Right lobe of liver (tissue), 4 donors: ENCODE data around the gene GSTA5.
"Not testable (repeated sequence)": the region's sequence is repeated elsewhere in the genome, so short reads cannot be mapped to it uniquely, and the experiment has no call there.

Experiments used
- POLR2A ChIP-seq: fragments of 450-650 bp; IDR thresholded peaks from one replicate; pipeline ENCODE4 v1.6.1; 2017; ENCODE audit warnings: antibody characterized with exemption, mild to moderate bottlenecking
- TF ChIP-seq, protein P1 (sequence below), 4 donors: fragments of 200-600 bp in 3 of 4; fragments of 450-650 bp in 1 of 4; IDR thresholded peaks; one replicate each; pipeline versions ENCODE4 v1.5.1 to v1.8.0; 2016 to 2022; ENCODE audit warnings: antibody characterized with exemption in 4 of 4, mild to moderate bottlenecking in 2 of 4
- donor health status: DM: no; HTN: no; CAD: no.
- donor health status: DM: no; HTN: no; CAD: no.
- donor health status: DM: no; HTN: yes; CAD: no.

DNA sequence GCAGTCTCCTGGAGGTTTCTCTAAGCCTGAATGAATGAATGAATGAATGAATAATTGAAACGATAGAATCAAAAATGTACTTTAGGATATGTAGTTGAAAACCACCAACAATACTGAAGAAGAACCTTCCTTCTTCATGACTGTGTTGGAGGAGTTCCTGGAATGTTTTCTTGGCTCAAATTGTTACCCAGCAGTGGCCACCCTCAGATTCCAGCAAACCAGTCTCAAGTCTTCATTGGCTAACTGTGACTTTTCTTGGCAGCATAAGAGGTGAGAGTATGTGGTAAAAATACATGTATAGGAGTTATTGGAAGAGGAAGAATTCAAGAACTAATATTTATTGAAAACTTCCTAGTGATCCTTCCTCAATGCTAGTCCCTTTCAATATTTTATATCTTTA lies 41.3 kb downstream of the GSTA5 start:
- TF ChIP-seq, protein P1, sequence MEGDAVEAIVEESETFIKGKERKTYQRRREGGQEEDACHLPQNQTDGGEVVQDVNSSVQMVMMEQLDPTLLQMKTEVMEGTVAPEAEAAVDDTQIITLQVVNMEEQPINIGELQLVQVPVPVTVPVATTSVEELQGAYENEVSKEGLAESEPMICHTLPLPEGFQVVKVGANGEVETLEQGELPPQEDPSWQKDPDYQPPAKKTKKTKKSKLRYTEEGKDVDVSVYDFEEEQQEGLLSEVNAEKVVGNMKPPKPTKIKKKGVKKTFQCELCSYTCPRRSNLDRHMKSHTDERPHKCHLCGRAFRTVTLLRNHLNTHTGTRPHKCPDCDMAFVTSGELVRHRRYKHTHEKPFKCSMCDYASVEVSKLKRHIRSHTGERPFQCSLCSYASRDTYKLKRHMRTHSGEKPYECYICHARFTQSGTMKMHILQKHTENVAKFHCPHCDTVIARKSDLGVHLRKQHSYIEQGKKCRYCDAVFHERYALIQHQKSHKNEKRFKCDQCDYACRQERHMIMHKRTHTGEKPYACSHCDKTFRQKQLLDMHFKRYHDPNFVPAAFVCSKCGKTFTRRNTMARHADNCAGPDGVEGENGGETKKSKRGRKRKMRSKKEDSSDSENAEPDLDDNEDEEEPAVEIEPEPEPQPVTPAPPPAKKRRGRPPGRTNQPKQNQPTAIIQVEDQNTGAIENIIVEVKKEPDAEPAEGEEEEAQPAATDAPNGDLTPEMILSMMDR (IDR thresholded peaks at IDR 0.05): not testable (repeated sequence)
- not testable (repeated sequence) for TF ChIP-seq POLR2A
